Measurements from ENCODE around the gene SHISAL2A.

DNA sequence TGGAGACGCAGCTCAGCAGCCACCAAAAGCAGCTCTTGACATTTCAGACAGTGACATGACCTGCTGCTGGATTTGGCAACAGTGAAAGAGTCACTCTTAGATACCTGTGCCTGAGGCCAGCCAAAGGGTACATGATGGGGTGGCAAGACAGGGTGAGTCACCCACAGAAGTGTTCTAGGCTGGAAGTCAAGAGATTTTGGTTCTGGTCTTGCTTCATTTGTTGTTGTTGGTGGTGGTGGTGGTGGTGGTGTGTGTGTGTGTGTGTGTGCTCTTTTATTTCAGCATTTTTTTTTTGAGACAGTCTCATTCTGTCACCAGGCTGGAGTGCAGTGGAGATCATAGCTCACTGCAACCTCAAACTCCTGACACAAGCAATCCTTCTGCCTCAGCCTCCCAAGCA lies 25.8 kb downstream of the SHISAL2A start:
- TF ChIP-seq, protein P1, sequence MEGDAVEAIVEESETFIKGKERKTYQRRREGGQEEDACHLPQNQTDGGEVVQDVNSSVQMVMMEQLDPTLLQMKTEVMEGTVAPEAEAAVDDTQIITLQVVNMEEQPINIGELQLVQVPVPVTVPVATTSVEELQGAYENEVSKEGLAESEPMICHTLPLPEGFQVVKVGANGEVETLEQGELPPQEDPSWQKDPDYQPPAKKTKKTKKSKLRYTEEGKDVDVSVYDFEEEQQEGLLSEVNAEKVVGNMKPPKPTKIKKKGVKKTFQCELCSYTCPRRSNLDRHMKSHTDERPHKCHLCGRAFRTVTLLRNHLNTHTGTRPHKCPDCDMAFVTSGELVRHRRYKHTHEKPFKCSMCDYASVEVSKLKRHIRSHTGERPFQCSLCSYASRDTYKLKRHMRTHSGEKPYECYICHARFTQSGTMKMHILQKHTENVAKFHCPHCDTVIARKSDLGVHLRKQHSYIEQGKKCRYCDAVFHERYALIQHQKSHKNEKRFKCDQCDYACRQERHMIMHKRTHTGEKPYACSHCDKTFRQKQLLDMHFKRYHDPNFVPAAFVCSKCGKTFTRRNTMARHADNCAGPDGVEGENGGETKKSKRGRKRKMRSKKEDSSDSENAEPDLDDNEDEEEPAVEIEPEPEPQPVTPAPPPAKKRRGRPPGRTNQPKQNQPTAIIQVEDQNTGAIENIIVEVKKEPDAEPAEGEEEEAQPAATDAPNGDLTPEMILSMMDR (IDR thresholded peaks at IDR 0.05) = no peak
- TF ChIP-seq POLR2A (IDR thresholded peaks at IDR 0.05) = no peak

Measured in adrenal gland (tissue), 5 donors.